GM13977 (cell line): ENCODE results near the gene HNRNPA2B1.
"Not testable (repeated sequence)": the region's sequence is repeated elsewhere in the genome, so short reads cannot be mapped to it uniquely, and the experiment has no call there.

Experiments
- DNase-seq: peaks from one replicate; pipeline ENCODE4 v3.0.0; 2012; ENCODE audit warnings: low spot score
- CTCF ChIP-seq: IDR thresholded peaks from 2 replicates; pipeline ENCODE4 v1.5.1; 2012; ENCODE audit warnings: mild to moderate bottlenecking, control low read depth; ENCODE audit not compliant: insufficient read depth; ENCODE audit errors: extremely low read depth, missing control alignments
- in situ Hi-C: fragments of 300-500 bp; cut with MboI; formaldehyde crosslinking; loops from one replicate; pipeline ENCODE4 v1.12.0; 2022; ENCODE audit warnings: low sequenced_read_pairs, low pct_unique_long_range_greater_than_20kb, mixed read lengths, inconsistent platforms; ENCODE audit not compliant: unreplicated experiment

HNRNPA2B1 gene

GRCh38 chr7:26179422-26179821 lies 21.1 kb downstream of the HNRNPA2B1 start:
- no peak for TF ChIP-seq CTCF
- in situ Hi-C loops, result loop anchor here (25.0 kb wide), 1 partner anchor 292 kb away; no protein-coding TSS in a partner anchor
- DNase-seq, result no peak

GRCh38 chr7:26178272-26178960 lies 22.1 kb downstream of the HNRNPA2B1 start:
- DNase-seq, result no peak
- no peak for TF ChIP-seq CTCF
- in situ Hi-C loops, result loop anchor here (25.0 kb wide), 1 partner anchor 291 kb away; no protein-coding TSS in a partner anchor

GRCh38 chr7:26177269-26177668 lies 23.3 kb downstream of the HNRNPA2B1 start:
- in situ Hi-C loops, result loop anchor here (25.0 kb wide), 1 partner anchor 290 kb away; no protein-coding TSS in a partner anchor
- DNase-seq, result not testable (repeated sequence)

- in situ Hi-C loops, result loop anchor here (25.0 kb wide), 1 partner anchor 289 kb away; no protein-coding TSS in a partner anchor
- not testable (repeated sequence) for DNase-seq
Observed at GRCh38 chr7:26176696-26177095, 23.9 kb downstream of the HNRNPA2B1 start.

GRCh38 chr7:26175903-26176302 lies 24.6 kb downstream of the HNRNPA2B1 start:
- in situ Hi-C loops, result loop anchor here (25.0 kb wide), 1 partner anchor 289 kb away; no protein-coding TSS in a partner anchor
- DNase-seq, result not testable (repeated sequence)

- in situ Hi-C loops, result no loop called here
- no peak for DNase-seq
- TF ChIP-seq CTCF, result no peak
Observed at GRCh38 chr7:26172048-26172447, 28.5 kb downstream of the HNRNPA2B1 start.

GRCh38 chr7:26171601-26172000 lies 28.9 kb downstream of the HNRNPA2B1 start:
- DNase-seq, result no peak
- in situ Hi-C loops, result no loop called here

More at GRCh38 chr7:26171601-26172000, 28.9 kb downstream of the HNRNPA2B1 start:
- no peak for TF ChIP-seq CTCF
